NCI-H748 (cell line): ENCODE data around the gene LEMD1.
"Not testable (repeated sequence)": the region's sequence is repeated elsewhere in the genome, so short reads cannot be mapped to it uniquely, and the experiment has no call there.

Source experiments
- DNase-seq: peaks from one replicate; lab custom pipeline; 2025; ENCODE audit not compliant: unreplicated experiment; lab: John Stamatoyannopoulos, UW

Gene LEMD1

DNA sequence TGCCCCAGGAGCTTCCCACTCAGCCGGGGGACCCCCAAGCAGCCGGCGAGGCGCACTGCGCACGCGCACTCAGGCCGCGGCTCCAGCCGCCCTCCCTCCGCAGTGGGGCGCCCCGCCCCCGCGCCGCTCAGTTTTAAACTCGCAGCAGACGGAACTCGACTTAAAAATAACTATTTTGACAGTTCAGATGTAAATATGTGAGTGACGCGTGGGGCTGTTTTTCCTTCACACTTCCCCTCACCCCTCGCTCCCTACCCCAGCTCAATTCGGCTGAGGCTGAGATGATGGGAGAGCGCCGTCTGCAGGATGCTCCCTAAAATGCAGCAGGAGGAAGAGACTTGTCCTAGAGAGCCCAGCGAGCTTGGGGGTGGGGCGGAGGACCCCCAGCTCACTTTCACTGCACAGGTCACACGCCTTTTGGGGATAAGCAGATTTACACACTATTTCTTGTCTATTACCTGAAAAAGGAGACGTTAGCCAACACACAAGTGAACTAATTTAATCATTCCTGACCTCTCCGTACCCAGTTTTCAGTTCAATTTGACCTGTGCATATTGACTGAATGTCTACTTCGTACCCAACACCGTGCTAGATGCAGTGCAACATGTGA lies 8.9 kb upstream of the LEMD1 start:
- no peak for DNase-seq

DNA sequence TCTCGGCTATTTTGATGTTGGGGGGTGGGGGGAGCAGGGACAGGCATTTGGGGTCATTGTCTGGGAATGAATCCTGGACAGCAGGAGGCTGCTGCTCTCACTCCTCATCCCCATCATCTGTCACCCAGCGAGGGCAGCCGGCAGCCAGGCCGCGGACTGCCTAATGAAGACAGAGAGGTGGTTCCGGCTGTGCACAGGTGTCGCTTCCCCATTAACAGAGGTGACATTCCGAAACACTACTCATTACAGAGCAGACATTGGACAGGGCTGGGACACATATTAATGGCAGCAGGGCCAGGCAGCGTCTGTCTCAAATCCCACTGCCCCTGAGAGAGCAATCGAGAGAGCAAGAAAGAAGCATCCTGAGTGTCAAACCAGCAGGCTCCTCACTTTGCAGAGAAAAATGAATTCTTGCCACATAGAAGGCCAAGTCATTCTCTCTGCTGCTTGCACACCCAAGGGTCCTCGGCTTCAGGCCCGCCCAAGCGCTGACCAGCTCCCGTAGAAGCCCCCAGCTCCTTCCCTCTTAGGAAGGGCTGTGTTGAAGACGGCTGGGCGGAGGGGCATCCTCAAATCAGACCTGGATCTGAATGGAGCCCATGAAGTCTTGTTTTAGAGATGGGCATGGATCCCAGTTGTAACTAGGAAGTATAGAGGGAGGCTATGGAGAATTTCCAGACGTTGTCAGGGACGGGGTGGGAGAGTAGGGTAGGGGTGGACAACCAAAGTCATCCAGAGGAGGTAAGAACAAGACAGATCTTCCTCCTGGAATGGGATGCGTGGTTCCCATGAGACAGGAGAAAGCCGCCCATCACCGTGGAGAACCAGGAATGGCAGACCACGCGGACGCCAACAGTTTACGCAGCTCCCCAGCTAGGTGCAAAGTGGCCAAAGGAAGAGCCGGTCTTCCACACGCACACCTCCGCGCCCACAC lies 8.2 kb upstream of the LEMD1 start:
- DNase-seq: no peak

DNA sequence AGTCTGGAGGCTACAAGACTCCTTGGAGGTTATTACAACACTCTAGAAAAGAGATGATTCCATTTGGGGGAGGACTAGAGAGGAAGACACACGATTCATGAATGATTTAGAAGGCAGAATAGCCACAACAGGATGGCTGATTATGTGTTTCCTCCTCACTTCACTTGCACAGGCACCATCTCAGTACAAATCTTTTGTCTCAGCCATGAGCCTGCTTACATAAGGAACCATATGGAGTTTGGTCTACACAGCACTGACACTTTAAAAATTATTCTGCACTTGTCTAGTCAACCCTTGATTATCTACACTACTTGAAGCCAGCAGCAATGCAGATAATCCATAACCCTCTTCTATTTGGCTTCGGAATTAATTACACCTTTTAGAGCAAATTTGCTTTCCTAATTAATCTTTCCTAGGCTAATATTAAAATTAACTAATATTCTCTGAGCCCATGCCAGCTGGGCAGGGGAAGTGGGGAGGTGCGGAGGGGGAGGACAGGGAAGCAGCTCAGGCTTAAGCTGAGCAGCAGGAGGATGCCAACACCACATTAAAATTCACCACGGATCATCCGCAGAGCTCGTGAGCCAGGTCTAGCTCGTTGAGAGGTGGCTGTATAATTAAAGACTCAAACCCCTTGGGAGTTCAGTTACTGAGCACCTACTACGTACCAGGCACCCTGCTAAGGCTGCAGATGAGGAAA lies 3.2 kb upstream of the LEMD1 start:
- DNase-seq: peak; percentile 2

DNA sequence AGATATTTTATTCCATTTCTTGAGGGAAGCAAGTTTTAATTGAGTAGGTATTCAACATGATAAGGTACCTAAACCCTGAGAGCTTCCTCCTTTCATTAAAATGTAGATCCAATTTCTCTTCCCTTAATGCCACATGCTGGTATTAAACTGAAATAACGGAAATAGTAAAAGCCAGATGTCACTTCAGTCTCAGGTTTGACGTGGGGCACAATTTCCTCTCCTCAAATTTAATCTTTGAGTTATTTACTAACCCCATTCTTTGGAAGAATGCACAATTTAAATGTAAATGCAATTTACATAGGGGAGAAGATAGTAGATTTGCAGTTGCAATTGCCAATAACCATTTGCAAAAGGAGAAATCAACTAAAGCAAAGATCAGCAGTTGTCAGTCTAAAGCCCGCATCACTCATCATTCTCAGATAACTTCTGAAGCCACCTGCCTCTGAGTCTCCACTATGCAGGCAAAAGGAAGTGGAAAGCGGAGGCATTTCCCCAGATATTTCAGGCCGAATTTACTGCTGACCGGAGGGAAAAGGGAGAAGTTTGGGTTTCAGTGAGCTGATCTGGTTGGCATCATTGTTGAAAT lies 2.1 kb upstream of the LEMD1 start:
- no peak for DNase-seq

DNA sequence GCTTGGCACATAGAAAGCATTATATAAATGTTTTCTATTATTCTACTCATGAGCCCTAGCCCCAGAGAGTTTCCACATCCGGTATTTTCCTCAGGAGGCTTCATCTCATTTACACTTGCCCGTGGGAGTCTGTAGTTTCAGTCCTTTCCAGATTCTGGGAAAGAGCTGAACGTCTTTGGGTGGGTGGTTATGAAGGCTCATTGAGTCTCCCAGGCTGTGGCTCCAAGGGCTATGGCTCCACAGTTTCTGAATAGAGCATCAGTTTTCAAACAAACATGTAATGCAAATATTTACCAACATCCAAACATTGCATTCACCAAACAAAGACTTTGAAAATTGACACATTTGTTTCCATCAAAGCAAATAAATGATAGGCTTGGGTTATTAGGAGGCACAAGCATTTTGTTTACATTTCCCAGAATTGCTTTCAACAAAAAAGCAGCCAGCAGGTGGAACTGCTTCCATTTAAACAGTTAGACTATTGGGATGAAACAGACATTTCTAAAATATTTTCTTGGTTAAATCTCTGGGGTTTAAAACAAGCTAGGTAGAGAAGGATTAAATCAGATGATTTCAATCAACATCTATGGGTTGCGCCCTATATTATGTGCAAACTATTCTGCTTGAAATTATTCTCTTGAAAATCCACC lies 1.3 kb upstream of the LEMD1 start:
- DNase-seq: peak; percentile 93

DNA sequence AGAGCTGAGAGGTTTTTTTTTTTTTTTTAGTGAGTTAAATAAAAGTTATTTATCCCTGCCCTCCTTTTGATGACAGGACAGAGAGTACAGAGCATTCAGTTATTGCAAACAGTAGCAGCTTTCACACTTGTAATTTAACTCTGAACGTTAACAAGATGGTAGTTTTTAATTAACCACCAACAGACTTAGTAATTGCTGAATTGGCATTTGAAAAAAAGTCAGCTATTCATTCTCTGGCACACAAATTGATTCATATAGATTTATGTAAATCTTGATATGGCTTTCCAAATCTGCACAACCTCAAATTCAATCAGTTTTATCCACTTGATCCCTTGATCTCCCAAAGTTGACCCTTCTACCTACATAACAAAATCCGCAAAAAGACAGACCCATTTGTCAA lies 918 bp downstream of the LEMD1 start:
- DNase-seq: no peak

DNA sequence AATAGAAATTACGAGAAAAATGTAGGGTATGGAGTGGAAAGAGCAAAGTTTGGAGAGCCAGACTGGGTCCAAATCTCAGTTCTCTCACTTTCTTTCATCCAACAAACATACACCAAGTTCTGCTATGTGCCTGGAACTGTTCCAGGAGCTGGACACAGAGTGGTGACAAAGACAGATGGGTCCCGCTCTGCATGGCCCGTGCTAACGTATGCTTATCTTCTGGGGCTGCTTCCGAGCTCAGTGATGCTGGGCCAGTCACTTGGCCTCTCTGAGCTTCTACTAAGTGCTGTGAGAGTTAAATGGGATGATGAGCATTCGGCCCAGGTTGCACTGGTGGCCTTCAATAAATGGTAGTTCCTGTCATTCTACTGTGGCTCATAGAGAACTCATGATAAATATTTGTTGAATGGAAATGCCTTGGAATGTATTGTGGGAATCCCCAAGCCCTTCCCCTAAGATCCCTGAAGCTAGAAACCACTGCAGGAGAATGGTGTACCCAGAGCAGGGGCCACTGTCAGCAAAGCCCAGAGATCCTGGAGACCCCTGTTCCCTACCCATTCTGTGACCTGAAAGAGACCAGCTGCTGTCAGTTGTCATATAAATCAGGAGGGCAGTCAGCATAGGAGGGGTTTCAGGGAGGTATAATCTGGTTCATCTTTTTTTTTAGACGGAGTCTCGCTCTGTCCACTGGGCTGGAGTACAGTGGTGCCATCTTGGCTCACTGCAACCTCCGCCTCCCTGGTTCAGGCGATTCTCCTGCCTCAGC lies 3.8 kb downstream of the LEMD1 start:
- no peak for DNase-seq

DNA sequence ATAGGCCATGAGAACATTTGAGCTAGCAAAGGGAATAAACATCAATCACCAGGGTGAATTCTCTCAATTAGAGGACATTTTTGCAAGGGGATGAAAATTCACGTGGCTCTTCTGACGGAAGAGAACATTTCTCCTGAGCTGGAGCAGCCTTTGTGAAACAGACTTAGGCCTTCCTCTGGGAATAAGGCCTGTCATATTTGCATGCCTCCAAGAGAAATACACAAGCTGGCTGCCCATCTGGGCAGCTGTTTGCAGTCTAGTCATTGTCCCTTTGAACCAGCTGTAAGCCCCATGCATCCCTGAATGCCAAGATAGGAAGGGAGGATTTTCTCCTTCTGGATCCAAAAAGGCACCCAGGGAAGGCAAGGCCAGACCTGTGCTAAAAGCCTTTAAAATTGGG lies 5.5 kb downstream of the LEMD1 start:
- DNase-seq: no peak

DNA sequence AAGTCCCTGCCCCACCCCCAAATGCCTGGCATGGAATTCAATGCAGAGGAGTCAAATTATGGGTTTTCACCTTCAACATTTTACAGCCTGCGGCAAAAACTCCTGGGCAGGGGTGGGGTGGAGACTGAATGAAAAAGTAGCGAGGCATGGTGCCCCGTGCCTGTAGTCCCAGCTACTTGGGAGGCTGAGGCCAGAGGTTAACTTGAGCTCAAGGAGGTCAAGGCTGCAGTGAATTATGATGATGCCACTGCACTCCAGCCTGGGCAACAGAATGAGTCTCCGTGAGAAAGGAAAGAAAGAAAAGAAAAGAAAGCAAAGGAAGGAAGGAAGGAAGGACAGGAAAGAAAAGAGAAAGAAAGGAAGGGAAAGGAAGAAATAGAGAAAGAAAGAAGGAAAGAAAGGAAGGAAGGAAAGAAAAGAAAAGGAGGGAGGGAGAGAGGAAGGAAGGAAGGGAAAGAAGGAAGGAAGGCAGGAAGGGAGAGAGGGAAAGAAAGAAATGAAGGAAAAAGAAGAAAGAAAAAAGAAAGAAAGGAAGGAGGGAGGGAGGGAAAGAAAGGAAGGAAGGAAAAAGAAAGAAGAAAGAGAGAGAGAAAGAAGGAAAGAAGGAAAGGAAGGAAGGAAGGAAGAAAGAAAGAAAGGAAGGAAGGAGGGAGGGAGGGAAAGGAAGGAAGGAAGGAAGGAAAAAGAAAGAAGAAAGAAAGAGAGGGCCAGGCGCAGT lies 11.1 kb downstream of the LEMD1 start:
- no peak for DNase-seq

DNA sequence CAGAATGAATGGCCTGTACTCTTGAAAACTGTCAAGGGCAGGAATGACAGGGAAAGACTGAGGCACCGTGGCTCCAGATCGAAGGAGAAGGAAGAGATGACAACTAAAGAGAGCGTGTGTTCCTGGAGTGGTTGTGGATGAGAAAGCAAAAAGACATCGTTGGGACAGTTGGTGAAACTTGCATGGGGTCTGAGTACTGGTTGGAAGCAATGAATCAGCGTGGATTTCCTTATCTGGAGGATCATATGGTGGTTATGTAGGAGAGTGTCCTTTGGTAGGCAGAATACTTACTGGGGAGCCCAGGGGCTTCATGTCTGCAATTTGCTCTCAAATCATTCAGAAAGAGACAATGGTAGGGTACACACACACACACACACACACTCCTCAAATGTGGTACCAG lies 13.9 kb downstream of the LEMD1 start:
- no peak for DNase-seq

DNA sequence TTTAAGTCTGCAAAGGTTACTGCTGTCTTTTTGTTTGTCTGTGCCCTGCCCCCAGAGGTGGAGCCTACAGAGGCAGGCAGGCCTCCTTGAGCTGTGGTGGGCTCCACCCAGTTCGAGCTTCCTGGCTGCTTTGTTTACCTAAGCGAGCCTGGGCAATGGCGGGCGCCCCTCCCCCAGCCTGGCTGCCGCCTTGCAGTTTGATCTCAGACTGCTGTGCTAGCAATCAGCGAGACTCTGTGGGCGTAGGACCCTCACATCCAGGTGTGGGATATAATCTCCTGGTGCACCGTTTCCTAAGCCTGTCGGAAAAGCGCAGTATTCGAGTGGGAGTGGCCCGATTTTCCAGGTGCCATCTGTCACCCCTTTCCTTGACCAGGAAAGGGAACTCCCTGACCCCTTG lies 15.6 kb downstream of the LEMD1 start:
- DNase-seq: not testable (repeated sequence)

DNA sequence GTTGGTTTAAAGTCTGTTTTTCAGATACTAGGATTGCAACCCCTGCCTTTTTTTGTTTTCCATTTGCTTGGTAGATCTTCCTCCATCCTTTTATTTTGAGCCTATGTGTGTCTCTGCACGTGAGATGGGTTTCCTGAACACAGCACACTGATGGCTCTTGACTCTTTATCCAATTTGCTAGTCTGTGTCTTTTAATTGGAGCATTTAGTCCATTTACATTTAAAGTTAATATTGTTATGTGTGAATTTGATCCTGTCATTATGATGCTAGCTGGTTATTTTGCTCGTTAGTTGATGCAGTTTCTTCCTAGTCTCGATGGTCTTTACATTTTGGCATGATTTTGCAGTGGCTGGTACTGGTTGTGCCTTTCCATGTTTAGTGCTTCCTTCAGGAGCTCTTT lies 17.4 kb downstream of the LEMD1 start:
- not testable (repeated sequence) for DNase-seq

DNA sequence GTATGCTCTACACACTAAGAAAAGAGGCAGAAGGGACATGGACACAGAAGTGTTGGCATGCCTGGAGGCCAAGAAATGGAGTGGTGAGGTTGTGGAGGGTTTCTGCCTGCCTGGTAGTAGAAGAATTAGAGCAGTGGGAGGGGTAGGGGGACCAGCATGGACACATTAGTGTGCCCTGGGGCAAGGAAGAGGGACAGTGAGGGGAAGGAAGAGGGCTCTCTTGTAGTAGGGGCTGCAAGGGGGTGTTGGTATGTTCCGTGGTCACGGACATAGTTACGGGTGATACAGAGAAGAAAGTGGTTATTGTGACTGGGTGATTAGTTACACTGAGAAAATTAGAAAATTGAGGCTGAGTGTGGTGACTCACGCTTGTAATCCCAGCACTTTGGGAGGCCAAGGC lies 23.3 kb downstream of the LEMD1 start:
- DNase-seq: no peak

DNA sequence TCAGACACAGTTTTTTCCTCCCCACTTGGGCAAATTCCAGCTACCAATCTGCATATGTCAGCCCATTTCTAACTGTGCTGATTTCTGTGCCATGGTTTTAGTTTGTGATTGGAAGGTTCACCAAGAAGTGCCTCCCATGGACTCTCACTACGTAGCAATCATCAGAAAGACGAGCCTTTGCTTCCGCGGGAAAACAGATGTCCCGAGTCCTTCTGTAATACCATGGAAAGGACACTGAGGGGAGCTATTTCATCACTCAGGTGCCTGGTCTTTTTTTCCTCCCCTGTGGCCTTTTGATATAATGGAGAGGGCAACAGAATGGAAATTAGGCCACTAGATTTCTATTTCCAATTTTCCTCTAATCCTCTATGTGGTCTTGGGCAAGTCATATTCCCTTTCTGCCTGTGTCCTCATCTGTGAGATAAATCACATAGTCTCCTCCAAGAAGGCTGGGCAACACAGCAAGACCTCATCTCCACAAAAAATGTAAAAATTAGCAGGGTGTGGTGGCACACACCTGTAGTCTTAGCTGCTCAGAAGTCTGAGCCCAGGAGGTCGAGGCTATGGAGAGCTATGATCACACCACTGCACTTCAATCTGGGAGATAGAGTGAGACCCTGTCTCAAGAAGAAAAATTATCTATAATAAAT lies 24.8 kb downstream of the LEMD1 start:
- peak; percentile 65 for DNase-seq

DNA sequence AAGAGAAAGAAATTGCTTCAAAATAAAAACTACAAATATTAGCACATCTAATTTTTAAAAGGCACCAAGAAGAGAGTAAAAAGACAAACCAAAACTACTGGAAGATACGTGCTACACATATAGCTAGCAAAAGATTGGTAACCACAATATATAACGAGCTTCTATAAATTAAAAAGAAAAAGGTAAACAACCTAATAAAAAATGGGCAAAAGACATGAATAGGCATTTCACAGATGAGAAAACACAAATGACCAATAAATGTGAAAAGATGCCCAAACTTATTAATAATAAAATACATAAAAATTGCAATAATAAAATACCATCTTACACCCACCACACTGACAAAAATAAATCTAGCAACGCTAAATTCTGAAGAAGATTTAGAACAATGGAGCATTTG lies 26.2 kb downstream of the LEMD1 start:
- DNase-seq: no peak

DNA sequence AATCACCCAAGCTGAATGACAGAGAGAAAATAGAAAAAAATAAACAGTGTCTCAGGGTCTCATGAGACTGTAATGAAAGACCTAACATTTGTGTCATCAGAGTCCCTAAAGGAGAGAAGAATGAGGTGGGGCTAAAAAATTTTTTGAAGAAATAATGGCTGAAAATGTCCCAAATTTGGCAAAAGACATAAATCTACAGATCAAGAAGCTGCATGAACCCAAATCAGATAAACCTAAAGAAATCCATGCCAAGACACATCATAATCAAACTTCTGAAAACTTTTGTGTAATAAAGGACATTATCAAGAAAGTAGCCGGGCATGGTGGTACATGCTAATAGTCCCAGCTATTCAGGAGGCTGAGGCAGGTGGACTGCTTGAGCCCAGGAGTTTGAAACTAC lies 29.2 kb downstream of the LEMD1 start:
- no peak for DNase-seq

DNA sequence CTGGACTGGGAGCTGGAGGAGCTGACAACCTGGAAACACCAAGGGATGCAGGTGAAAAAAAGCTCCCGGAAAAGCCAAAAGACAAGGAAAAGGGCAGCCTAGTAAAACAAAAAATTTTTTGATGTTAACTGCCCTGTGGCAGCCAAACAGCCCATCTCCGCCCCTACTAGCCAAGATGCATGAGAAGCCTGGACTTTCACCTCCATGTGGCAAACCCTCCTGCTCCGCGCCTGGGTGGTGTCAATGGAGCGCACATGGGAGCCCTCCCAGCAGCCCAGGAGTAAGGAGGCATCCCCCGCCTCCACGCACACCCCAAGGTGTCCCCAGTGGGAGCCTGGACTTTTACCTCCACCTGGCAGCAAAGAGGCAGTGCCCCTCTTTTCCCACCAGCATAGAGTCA lies 30.5 kb downstream of the LEMD1 start:
- no peak for DNase-seq

DNA sequence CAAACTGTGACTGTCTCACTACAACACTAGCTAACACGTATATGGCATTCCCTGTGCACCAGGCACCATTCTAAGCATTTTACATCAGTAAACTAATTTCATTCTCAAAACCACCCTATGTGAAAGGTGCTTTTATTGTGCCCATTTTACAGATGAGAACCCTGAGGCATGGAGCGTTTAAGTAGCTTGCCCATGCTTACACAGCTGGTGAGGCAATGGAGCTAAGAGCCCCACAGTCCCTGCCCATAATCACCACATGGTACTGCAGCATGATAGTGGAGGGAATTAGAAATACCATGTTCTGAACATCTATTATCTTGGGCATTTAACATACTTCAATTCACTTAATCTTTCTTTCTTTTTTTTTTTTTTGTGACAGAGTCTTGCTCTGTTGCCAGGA lies 34.0 kb downstream of the LEMD1 start:
- no peak for DNase-seq

DNA sequence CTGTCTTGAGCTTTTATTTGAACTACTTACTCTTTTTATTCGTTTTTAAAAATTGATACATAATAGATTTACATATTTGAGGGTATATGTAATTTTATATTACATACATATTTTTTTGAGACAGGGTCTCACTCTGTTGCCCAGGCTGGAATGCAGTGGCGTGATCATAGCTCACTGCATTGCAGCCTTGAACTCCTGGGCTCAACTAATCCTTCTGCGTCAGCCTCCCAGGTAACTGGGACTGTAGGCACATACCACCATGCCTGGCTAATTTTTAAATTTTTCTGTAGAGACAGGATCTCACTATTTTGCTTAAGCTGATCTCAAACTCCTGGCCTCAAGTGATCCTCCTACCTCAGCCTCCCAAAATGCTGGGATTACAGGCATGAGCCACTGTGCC lies 38.9 kb downstream of the LEMD1 start:
- not testable (repeated sequence) for DNase-seq
